Measurements from ENCODE around the gene GJD4. TPM values are rescaled to one million over a fixed set of nuclear protein-coding genes. Genes with fewer than 3 reads are reported as not detected.
A peak's percentile ranks its signal among the peaks of the same experiment; 100 is the strongest.

GJD4 gene
- total RNA-seq, 1 donor from 2014 or later: not detected

DNA sequence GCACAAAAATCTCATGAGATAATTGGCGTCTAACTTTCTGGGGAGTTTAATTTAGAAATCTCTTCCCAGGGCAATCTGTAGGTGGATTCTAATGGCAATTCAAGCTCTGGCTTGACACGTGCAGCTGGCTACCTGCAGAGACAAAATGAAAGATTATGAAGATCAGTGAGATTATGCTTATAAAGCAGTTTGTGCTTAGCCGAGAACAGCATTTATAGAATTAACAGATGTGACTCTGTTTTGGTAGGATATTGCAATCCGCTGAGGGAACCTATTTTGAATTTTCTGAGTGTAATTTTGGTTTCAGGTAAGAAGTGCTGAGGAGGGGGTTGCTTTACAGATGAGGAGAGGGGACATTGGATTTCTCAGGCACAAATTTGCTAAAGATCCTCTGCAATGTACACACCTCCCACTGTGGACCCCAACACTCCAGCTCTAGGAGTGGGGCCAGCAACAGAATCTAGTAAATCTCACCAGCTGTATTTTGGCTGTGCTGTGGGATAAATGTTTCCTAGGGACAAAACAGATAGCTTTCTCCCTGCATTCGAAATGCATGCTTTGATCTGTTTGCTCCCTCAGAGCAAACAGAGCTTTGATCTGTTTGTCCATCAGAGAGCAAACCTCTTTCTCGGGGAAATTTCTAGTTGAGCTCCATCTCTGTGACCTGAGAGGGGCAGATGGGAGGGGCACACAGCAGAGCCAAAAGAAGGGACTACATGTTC is 7.4 kb downstream of the GJD4 start:
- DNase-seq (ENCODE audit: low spot score): no peak
- H3K27me3 Mint-ChIP-seq (ENCODE audit: insufficient read depth): peaks cover 15% of the 10 kb centered on the region
- peaks cover 1% of the 10 kb centered on the region for H3K4me1 Mint-ChIP-seq (ENCODE audit: low read depth)
- intact Hi-C loops (cut with micrococcal nuclease): no loop called here
- H3K9me3 Mint-ChIP-seq: peaks cover 4% of the 10 kb centered on the region
- H3K27ac Mint-ChIP-seq: no peak overlapping the region
- H3K4me3 Mint-ChIP-seq: no peak overlapping the region
- H3K36me3 Mint-ChIP-seq (ENCODE audit: low read depth): no peaks in the 10 kb centered on the region

DNA sequence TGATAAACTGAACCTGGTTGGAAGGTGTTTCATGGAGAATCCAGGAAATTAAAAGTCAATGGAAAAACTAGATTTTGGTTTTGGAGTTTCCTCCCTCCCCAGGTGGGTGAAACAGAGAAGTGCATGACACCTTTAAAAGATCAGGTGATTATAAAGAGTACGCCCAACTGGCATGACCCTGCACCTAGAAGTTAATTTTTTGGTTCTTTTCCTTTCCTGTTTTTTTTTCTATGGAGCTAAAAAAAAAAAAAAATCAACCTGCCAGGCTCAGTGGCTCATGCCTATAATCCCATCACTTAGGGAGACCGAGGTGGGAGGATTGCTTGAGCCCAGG is 7.9 kb downstream of the GJD4 start:
- no peak for DNase-seq (ENCODE audit: low spot score)
- no peak overlapping the region for H3K27ac Mint-ChIP-seq
- H3K4me1 Mint-ChIP-seq (ENCODE audit: low read depth): no peaks in the 10 kb centered on the region
- peaks cover 15% of the 10 kb centered on the region for H3K27me3 Mint-ChIP-seq (ENCODE audit: insufficient read depth)
- H3K4me3 Mint-ChIP-seq: no peak overlapping the region
- intact Hi-C loops (cut with micrococcal nuclease): no loop called here
- H3K36me3 Mint-ChIP-seq (ENCODE audit: low read depth): no peaks in the 10 kb centered on the region
- H3K9me3 Mint-ChIP-seq: peaks cover 4% of the 10 kb centered on the region

DNA sequence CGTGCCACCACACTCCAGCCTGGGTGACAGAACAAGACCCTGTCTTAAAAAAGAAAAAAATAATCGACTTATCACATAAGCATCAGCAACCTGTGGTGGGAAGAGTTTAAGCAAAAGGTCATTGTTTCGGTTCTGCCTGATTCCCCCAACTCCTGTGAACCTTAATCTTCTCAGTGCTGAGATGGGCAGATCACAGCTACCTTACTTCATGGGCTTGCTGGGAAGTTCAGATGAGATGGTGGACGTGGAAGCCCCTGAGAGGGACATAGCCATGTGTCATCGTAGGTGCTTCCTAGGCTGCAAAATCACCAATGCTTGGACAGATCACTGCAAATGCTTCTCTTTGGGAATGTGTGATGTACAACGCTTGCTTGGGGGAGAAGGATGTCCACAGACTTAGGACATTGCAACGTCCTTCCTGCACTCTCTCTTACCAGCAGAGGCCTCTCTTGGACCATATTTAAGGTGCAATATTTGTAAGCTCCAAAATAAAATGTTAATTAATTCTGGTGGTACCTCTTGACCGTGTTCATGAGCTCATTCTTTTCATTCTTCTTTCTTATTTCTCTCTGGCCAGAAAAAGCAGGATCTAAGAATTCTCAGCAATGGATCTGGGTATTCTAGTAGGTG is 8.6 kb downstream of the GJD4 start:
- intact Hi-C loops (cut with micrococcal nuclease): no loop called here
- Mint-ChIP-seq H3K27me3 (ENCODE audit: insufficient read depth) (peaks cover 12% of the 10 kb centered on the region), H3K9me3 (peaks cover 4% of the 10 kb centered on the region), H3K4me1 (ENCODE audit: low read depth) (no peaks in the 10 kb centered on the region), H3K36me3 (ENCODE audit: low read depth) (no peaks in the 10 kb centered on the region), H3K27ac (no peak overlapping the region), H3K4me3 (no peak overlapping the region)
- DNase-seq (ENCODE audit: low spot score): no peak

DNA sequence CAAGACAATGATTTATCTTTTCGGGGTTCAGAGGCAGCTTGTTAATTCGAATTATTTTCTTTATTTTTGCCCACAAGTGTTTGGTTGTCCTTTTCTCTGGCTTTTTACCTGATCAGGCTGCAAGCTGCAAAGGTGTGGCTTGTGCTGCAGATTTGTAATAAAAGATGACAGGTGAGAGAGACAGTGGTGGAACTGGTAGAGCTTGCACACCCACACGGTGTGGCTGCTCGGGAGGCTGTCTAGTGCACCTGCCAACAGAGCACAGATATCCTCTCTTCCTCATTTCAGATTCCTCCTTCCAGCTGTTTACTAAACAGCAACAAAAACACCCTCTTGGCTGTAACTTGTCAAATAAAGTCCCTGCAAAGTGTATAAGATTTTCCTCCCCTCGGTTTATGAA is 9.2 kb downstream of the GJD4 start:
- Mint-ChIP-seq H3K27me3 (ENCODE audit: insufficient read depth) (peaks cover 11% of the 10 kb centered on the region), H3K9me3 (peaks cover 4% of the 10 kb centered on the region), H3K27ac (no peak overlapping the region), H3K4me3 (no peak overlapping the region), H3K4me1 (ENCODE audit: low read depth) (no peaks in the 10 kb centered on the region), H3K36me3 (ENCODE audit: low read depth) (no peaks in the 10 kb centered on the region)
- DNase-seq (ENCODE audit: low spot score): no peak
- intact Hi-C loops (cut with micrococcal nuclease): no loop called here

DNA sequence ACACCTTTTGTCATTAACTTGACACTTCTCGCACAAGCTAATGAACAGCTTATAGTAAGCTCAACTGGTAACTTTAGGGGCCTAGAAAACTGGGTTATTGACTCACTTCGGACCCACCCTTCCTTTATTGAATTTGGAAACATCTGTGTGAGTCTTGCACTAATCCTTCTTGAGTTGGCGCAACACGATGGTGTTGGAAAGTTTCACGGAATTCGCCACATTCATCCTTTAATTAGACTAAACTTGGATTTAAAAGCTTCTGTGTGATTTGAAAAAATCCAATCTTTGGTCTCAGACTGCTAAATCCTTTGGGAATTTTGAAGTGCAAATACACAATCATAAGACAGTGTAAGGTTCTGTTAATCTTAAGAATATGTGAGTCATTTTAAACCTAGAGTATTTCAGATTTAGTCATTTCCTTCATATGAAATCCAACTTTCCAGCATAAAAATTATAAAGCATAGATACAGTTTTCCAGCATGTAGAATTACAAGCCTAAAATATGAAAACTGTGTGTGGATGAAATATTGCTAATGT is 21.9 kb downstream of the GJD4 start:
- no peaks in the 10 kb centered on the region for H3K4me1 Mint-ChIP-seq (ENCODE audit: low read depth)
- no peak overlapping the region for H3K27ac Mint-ChIP-seq
- no peaks in the 10 kb centered on the region for H3K36me3 Mint-ChIP-seq (ENCODE audit: low read depth)
- H3K4me3 Mint-ChIP-seq: no peak overlapping the region
- H3K27me3 Mint-ChIP-seq (ENCODE audit: insufficient read depth): peaks cover 2% of the 10 kb centered on the region
- intact Hi-C loops (cut with micrococcal nuclease): no loop called here
- DNase-seq (ENCODE audit: low spot score): no peak
- H3K9me3 Mint-ChIP-seq: no peaks in the 10 kb centered on the region

DNA sequence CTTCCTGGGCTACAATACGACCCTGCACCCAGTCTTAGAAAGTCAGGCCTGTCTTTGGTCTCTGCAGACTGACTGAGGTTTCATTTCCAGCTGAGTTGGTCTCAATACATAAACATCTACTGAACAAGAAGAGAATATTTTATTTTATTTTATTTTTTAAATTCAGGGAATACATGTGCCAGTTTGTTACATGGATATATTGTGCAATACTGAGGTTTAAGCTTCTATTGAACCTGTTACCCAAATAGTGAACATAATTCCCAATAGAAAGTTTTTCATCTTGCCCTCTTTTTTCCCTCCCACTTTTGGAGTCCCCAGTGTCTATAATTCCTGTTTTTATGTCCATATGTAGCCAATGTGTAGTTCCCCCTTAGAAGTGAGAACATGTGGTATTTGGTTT is 26.3 kb downstream of the GJD4 start:
- no peak overlapping the region for H3K4me3 Mint-ChIP-seq
- peaks cover under 1% of the 10 kb centered on the region for H3K27me3 Mint-ChIP-seq (ENCODE audit: insufficient read depth)
- no peaks in the 10 kb centered on the region for H3K9me3 Mint-ChIP-seq
- H3K27ac Mint-ChIP-seq: no peak overlapping the region
- H3K4me1 Mint-ChIP-seq (ENCODE audit: low read depth): no peaks in the 10 kb centered on the region
- DNase-seq (ENCODE audit: low spot score): no peak
- H3K36me3 Mint-ChIP-seq (ENCODE audit: low read depth): no peaks in the 10 kb centered on the region
- intact Hi-C loops (cut with micrococcal nuclease): no loop called here

DNA sequence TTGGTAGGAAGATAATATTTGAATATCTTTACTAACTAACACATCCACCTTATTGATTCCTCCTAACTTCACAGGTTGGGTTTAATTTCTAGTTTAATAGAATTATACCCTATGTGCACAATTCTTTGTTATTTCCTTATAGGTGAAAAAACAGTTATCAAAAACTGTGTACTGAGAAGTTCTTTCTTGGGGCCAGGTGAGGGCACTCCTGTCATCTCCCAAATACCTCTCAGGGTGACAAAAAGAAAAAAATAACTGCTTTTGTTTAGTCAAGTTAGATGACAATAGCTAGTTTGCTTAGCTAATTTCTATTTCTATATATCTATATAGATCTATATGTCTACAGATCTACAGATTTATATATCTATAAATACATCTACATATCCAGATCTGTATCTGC is 26.9 kb downstream of the GJD4 start:
- H3K4me3 Mint-ChIP-seq: no peak overlapping the region
- no peaks in the 10 kb centered on the region for H3K4me1 Mint-ChIP-seq (ENCODE audit: low read depth)
- H3K27ac Mint-ChIP-seq: no peak overlapping the region
- DNase-seq (ENCODE audit: low spot score): no peak
- peaks cover 6% of the 10 kb centered on the region for H3K27me3 Mint-ChIP-seq (ENCODE audit: insufficient read depth)
- H3K36me3 Mint-ChIP-seq (ENCODE audit: low read depth): no peaks in the 10 kb centered on the region
- H3K9me3 Mint-ChIP-seq: no peaks in the 10 kb centered on the region
- intact Hi-C loops (cut with micrococcal nuclease): no loop called here

DNA sequence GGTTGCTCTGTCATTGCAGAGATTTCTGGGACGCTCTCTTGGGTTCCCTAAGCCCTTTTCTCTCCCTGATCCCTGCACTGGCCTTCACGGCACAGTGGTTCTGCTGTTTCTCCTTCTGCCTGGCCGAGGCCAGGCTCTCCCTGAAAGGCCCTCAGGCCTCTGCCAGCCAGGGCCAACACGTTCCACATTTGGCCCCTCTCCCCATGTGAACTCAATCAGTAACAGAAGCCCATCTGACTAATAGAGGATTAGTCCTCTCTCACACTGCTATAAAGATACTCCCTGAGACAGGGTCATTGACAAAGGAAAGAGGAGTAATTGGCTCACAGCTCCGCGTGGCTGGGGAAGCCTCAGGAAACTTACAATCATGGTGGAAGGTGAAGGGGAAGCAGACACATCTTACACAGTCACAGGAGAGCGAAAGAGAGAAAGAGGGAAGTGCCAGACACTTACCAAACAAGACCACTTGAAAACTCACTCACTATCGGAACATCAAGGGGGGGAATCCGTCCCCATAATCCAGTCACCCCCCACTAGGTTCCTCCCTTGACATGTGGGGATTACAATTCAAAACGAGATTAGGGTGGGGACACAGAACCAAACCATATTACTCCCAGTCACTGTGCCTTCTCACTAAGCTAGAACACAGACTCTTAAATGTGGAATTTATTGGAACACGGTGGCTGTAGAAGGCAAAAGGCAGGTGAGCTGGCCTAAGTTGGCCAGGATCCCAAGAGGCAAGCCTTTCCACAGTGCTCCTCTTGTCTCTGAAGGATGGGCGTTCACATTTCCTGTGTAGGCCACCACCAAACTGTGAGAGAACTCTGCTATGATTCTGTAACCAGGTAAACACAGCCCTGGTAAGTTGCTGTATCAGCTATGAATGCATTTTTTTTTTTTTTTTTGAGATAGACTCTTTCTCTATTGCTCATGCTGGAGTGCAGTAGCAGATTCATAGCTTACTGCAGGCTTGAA is 28.2 kb downstream of the GJD4 start:
- no peak for DNase-seq (ENCODE audit: low spot score)
- Mint-ChIP-seq H3K27me3 (ENCODE audit: insufficient read depth) (peaks cover 19% of the 10 kb centered on the region), H3K36me3 (ENCODE audit: low read depth) (no peaks in the 10 kb centered on the region), H3K4me3 (no peak overlapping the region), H3K4me1 (ENCODE audit: low read depth) (no peaks in the 10 kb centered on the region), H3K9me3 (no peaks in the 10 kb centered on the region), H3K27ac (no peak overlapping the region)
- intact Hi-C loops (cut with micrococcal nuclease): no loop called here

DNA sequence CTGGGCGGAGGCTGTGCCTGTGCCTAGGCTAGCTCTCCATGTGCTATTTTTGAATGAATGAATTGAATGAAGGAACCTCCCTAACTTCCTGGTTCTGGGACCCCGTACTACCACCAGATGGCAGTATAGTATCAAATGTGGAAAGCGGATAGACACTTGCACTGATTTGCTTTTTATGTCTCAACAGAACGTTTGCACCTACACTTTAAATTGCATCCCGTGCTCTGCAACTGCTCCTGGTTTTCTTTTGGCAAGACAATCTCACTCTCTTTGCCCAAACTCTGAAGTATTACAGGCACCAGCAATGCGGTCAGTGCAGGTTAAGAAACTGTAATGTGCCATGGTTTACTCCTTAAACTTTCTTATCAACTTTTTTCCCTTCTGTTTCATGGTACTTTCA is 30.4 kb downstream of the GJD4 start:
- no peaks in the 10 kb centered on the region for H3K4me1 Mint-ChIP-seq (ENCODE audit: low read depth)
- no peaks in the 10 kb centered on the region for H3K36me3 Mint-ChIP-seq (ENCODE audit: low read depth)
- H3K9me3 Mint-ChIP-seq: no peaks in the 10 kb centered on the region
- H3K4me3 Mint-ChIP-seq: no peak overlapping the region
- no peak overlapping the region for H3K27ac Mint-ChIP-seq
- peaks cover 33% of the 10 kb centered on the region for H3K27me3 Mint-ChIP-seq (ENCODE audit: insufficient read depth)
- DNase-seq (ENCODE audit: low spot score): peak; percentile 17
- intact Hi-C loops (cut with micrococcal nuclease): loop anchor here (5.0 kb wide), 2 partner anchors 147 to 1242 kb away; no protein-coding TSS in a partner anchor

DNA sequence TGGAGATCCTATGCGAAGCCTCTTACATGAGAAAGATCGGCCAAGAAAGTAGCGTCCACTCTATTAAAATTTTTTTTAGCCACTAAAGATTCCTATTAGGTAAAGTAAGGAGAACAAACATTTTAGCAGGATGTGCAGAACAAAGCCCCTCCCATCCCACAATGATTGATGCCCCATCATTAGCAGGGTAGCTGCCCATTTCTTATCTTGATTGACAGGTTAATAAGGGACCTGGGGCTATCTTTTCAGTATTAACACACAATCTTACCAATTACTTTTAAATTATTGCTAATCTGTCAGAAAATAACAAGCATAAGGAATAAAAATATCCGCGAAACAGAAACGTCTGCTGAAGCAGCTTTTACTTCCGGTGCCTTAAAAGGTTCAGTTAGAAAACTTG is 31.8 kb downstream of the GJD4 start:
- intact Hi-C loops (cut with micrococcal nuclease): loop anchor here (5.0 kb wide), 2 partner anchors 145 to 1240 kb away; no protein-coding TSS in a partner anchor
- no peaks in the 10 kb centered on the region for H3K9me3 Mint-ChIP-seq
- no peaks in the 10 kb centered on the region for H3K4me1 Mint-ChIP-seq (ENCODE audit: low read depth)
- H3K27ac Mint-ChIP-seq: no peak overlapping the region
- no peaks in the 10 kb centered on the region for H3K36me3 Mint-ChIP-seq (ENCODE audit: low read depth)
- DNase-seq (ENCODE audit: low spot score): no peak
- no peak overlapping the region for H3K4me3 Mint-ChIP-seq
- peaks cover 37% of the 10 kb centered on the region for H3K27me3 Mint-ChIP-seq (ENCODE audit: insufficient read depth)

DNA sequence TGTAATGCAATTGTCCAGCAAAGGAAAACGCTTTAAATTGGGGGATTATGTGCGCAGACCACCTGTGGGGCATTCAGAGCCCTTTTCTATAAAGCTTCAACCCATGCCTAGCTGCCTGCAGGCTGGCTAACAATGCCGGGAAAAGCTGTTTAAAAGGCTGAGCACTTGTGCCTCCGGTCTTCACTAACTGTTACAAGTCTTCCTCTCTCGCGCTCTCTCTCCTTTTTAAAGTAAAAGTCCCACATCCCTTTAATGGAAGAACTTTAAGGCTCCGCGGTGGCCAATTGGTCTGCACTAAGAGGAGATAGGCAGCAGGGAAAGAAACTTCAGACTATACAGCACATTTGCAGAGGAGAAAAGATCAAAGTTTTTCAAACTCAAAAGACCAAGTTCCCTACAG is 32.3 kb downstream of the GJD4 start:
- no peak overlapping the region for H3K27ac Mint-ChIP-seq
- peaks cover 41% of the 10 kb centered on the region for H3K27me3 Mint-ChIP-seq (ENCODE audit: insufficient read depth)
- H3K36me3 Mint-ChIP-seq (ENCODE audit: low read depth): no peaks in the 10 kb centered on the region
- DNase-seq (ENCODE audit: low spot score): no peak
- no peaks in the 10 kb centered on the region for H3K9me3 Mint-ChIP-seq
- H3K4me1 Mint-ChIP-seq (ENCODE audit: low read depth): no peaks in the 10 kb centered on the region
- intact Hi-C loops (cut with micrococcal nuclease): loop anchor here (5.0 kb wide), 2 partner anchors 145 to 1240 kb away; no protein-coding TSS in a partner anchor
- H3K4me3 Mint-ChIP-seq: no peak overlapping the region

DNA sequence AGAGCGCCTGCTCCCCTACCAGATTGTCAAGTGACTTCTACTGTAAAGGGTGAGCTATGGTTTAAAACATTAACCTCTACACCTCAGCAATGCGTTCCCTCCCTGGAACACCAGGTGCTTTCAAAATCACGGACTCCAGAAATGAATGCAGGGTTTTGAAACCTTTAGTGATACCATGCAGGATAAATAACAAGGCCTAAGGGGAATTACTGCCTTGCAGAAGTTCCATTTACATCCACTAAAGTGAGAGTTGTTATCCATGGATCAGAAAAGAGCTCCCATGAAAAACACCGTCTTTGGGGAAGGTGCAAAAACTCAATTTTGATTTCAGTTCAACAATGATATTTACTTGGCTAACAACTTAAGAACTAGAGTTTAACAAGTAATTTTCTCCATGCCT is 33.0 kb downstream of the GJD4 start:
- Mint-ChIP-seq H3K9me3 (no peaks in the 10 kb centered on the region), H3K27ac (no peak overlapping the region), H3K36me3 (ENCODE audit: low read depth) (no peaks in the 10 kb centered on the region), H3K27me3 (ENCODE audit: insufficient read depth) (peaks cover 47% of the 10 kb centered on the region), H3K4me1 (ENCODE audit: low read depth) (no peaks in the 10 kb centered on the region), H3K4me3 (no peak overlapping the region)
- intact Hi-C loops (cut with micrococcal nuclease): loop anchor here (5.0 kb wide), 2 partner anchors 144 to 1239 kb away; no protein-coding TSS in a partner anchor
- no peak for DNase-seq (ENCODE audit: low spot score)
